Smooth muscle cell (in vitro differentiated cells): ENCODE results near the gene JAGN1. TPM values are rescaled to one million over a fixed set of nuclear protein-coding genes. Genes with fewer than 3 reads are reported as not detected.

Experiments
- DNase-seq: peaks from one replicate; lab custom pipeline; 2025; ENCODE audit not compliant: unreplicated experiment; lab: John Stamatoyannopoulos, UW
- H2AFZ ChIP-seq: fragments of 200-600 bp; sonication (generic); 2 replicates; pipeline ENCODE4 v1.6.0; 2016; ENCODE audit warnings: antibody characterized with exemption, low read depth, mild to moderate bottlenecking
- H3F3A ChIP-seq: fragments of 200-600 bp; sonication (generic); 2 replicates; pipeline ENCODE4 v1.6.0; 2017; ENCODE audit warnings: antibody characterized with exemption, low read depth
- H3K27ac ChIP-seq: fragments of 200-600 bp; sonication (generic); 2 replicates; pipeline ENCODE4 v1.5.1; 2016; ENCODE audit warnings: low read depth, mild to moderate bottlenecking
- H3K27me3 ChIP-seq: fragments of 200-600 bp; sonication (generic); 2 replicates; pipeline ENCODE4 v1.6.1; 2016; ENCODE audit warnings: low read depth, mild to moderate bottlenecking
- H3K36me3 ChIP-seq: fragments of 200-600 bp; sonication (generic); 2 replicates; pipeline ENCODE4 v1.5.1; 2016; ENCODE audit warnings: low read depth
- H3K4me1 ChIP-seq: fragments of 200-600 bp; sonication (generic); 2 replicates; pipeline ENCODE4 v1.5.1; 2016; ENCODE audit warnings: low read depth
- H3K4me2 ChIP-seq: fragments of 200-600 bp; sonication (generic); 2 replicates; pipeline ENCODE4 v1.6.0; 2016; ENCODE audit warnings: mild to moderate bottlenecking
- H3K4me3 ChIP-seq: fragments of 200-600 bp; sonication (generic); 2 replicates; pipeline ENCODE4 v1.5.1; 2016; ENCODE audit warnings: mild to moderate bottlenecking
- H3K79me2 ChIP-seq: fragments of 200-600 bp; sonication (generic); 2 replicates; pipeline ENCODE4 v1.6.0; 2016; ENCODE audit warnings: low read depth, mild to moderate bottlenecking
- H3K9ac ChIP-seq: fragments of 200-600 bp; sonication (generic); 2 replicates; pipeline ENCODE4 v1.6.0; 2016; ENCODE audit warnings: low read depth
- H3K9me3 ChIP-seq: fragments of 200-600 bp; sonication (generic); replicated peaks from 2 replicates; pipeline ENCODE4 v1.5.1; 2016; ENCODE audit warnings: low read depth
- H4K20me1 ChIP-seq: fragments of 200-600 bp; sonication (generic); 2 replicates; pipeline ENCODE4 v1.6.0; 2016; ENCODE audit warnings: low read depth
- WGBS: methylation state at CpG from one replicate; pipeline ENCODE4 v1.1.7; 2016; ENCODE audit warnings: low lambda C conversion rate; 5-methylcytosine and 5-hydroxymethylcytosine counted together
- polyA plus RNA-seq: library from polyadenylated mRNA; unstranded; fragments of >200 nt; fragmentation: Nextera tagmentation; extraction: Ambion mirVana; gene quantifications from 2 replicates; pipeline ENCODE4 v1.2.1, GENCODE V29; 2016
- total RNA-seq: library from RNA; depleted of rRNA; stranded (reverse); fragments of >200 nt; gene quantifications from 2 replicates; pipeline ENCODE4 v1.2.3, GENCODE V29; 2014
- TF ChIP-seq, protein P1 (sequence below): fragments of 200-600 bp; sonication (generic); IDR thresholded peaks from 2 replicates; pipeline ENCODE4 v1.5.1; 2017; ENCODE audit warnings: borderline replicate concordance, mild to moderate bottlenecking, antibody characterized with exemption; ENCODE audit not compliant: insufficient read depth, poor library complexity, severe bottlenecking

Gene JAGN1
- total RNA-seq (32.3 and 36.8 TPM in 2 replicates), polyA plus RNA-seq (37.3 and 49.8 TPM in 2 replicates)

DNA sequence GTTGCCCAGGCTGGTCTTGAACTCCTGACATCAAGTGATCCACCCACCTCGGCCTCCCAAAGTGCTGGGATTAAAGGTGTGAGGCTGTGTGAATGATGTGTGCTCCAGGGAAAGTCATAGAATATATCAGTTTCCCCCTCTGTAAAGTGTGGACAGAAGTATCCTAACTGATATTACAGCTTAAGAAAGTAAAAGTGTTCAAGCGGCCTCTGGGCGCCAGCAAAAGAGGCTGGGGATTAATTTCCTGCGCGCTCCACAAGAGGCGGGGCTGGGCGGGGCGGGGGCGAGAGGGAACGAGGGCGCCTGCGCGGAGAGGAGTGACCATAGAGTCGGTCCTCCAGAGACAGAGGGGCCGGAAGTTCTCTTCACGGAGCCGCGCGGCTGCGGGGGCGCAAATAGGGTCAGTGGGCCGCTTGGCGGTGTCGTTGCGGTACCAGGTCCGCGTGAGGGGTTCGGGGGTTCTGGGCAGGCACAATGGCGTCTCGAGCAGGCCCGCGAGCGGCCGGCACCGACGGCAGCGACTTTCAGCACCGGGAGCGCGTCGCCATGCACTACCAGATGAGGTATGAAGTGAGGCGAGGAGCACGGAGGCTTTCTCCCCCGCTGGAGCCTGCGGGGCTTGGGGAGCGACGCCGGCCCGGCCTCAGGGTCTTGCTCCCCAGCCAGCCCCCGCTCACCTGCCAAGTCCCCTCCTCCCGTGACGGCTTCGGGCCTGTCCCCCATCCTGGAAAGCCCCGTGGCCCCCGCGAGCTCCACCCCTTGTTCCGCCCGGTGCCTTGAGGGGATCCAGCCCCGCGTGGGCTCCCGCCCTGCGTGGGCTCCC lies at the start of gene JAGN1:
TSS of gene JAGN1 (plus strand) at position 362 of the 823 bp plus-strand sequence. CDS start at position 475, 113 bp downstream.
- H3K9me3 ChIP-seq = no peaks in the 10 kb centered on the region
- H3K4me2 ChIP-seq = peak within 1 kb of the TSS; percentile 99
- H3K27ac ChIP-seq = peak within 1 kb of the TSS; percentile 82
- H3K9ac ChIP-seq = peak within 1 kb of the TSS; percentile 98
- peaks cover 19% of the 10 kb centered on the region for H3K79me2 ChIP-seq
- H3K27me3 ChIP-seq = no peaks in the 10 kb centered on the region
- H3F3A ChIP-seq = peaks cover 3% of the 10 kb centered on the region
- H4K20me1 ChIP-seq = no peaks in the 10 kb centered on the region
- H3K4me3 ChIP-seq = peak within 1 kb of the TSS; percentile 90
- H3K36me3 ChIP-seq = no peaks in the 10 kb centered on the region
- peak within 1 kb of the TSS; percentile 93 for H2AFZ ChIP-seq
- 3% methylated on average over 40 of the region's 62 CpGs for WGBS
- TF ChIP-seq, protein P1, sequence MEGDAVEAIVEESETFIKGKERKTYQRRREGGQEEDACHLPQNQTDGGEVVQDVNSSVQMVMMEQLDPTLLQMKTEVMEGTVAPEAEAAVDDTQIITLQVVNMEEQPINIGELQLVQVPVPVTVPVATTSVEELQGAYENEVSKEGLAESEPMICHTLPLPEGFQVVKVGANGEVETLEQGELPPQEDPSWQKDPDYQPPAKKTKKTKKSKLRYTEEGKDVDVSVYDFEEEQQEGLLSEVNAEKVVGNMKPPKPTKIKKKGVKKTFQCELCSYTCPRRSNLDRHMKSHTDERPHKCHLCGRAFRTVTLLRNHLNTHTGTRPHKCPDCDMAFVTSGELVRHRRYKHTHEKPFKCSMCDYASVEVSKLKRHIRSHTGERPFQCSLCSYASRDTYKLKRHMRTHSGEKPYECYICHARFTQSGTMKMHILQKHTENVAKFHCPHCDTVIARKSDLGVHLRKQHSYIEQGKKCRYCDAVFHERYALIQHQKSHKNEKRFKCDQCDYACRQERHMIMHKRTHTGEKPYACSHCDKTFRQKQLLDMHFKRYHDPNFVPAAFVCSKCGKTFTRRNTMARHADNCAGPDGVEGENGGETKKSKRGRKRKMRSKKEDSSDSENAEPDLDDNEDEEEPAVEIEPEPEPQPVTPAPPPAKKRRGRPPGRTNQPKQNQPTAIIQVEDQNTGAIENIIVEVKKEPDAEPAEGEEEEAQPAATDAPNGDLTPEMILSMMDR = no peak
- H3K4me1 ChIP-seq = peaks cover 9% of the 10 kb centered on the region
- DNase-seq = peak; percentile 85

DNA sequence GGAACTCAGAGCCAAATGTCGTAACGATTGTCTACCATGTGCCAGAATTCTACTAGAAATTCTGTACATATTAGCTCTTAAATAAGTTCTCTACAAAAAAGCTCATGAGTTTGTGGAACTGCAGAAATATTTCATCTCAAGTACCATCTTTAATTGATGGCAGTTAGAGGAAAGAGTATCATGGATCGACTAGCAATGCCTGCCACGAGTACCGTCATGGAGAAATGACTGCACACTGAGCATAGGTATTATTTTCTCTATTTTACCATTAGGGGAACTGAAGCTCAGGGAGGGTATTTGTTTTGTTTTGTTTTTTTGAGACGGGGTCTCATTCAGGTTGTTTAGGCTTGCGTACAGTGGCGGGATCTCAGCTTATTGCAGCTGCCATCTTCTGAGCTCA lies 49.4 kb upstream of the JAGN1 start:
- H3K27ac ChIP-seq = no peak overlapping the region
- peaks cover 2% of the 10 kb centered on the region for H3K79me2 ChIP-seq
- TF ChIP-seq, protein P1 = no peak
- no peaks in the 10 kb centered on the region for H3K9me3 ChIP-seq
- no peaks in the 10 kb centered on the region for H4K20me1 ChIP-seq
- no peak overlapping the region for H2AFZ ChIP-seq
- no peaks in the 10 kb centered on the region for H3K4me1 ChIP-seq
- H3K9ac ChIP-seq = no peak overlapping the region
- DNase-seq = no peak
- H3K27me3 ChIP-seq = no peaks in the 10 kb centered on the region
- H3F3A ChIP-seq = no peaks in the 10 kb centered on the region
- H3K4me2 ChIP-seq = no peak overlapping the region
- 84% methylated on average over 8 of the region's 8 CpGs for WGBS
- H3K4me3 ChIP-seq = no peak overlapping the region
- no peaks in the 10 kb centered on the region for H3K36me3 ChIP-seq

DNA sequence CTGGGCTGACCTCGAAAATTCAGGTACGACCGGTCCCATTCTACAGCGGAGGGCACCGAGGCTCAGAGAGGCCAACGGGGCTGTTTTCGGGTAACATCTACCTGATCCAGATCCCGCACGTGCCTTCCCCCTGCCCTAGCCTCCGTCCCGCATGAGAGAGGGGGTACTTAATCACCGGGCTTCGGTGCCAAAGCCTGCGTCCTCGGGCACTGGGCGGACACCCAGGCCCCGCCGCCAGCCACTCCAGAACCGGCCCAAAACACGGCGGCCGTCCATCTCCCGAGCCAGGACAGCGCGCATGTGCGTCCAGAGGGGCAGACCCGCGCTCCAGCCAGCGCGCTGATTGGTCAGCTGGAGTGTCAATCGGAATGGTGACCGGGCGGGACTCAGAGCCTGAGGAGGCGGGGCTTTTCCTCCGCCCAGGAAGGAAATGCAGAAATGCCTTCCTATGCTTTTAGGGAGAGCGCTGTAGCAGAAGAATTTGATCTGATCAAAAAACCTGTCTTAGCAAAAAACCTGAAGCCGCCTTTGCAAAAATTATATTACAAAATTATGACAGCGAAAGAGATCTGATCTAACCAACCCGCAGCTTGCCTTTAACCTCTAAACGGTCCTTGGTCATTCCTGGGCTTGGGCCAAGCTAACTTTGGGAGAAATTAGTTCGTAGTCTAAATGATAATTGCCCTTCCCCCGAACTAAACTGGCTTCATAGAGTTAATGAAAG lies 46.5 kb upstream of the JAGN1 start, which contains the start of gene RPUSD3:
TSS of gene RPUSD3 (minus strand) at position 294 of the 724 bp plus-strand sequence. CDS start at position 276, 18 bp downstream.
- peak within 1 kb of the TSS; percentile 38 for H3K9ac ChIP-seq
- no peaks in the 10 kb centered on the region for H3K27me3 ChIP-seq
- peak within 1 kb of the TSS; percentile 74 for H2AFZ ChIP-seq
- no peaks in the 10 kb centered on the region for H3K4me1 ChIP-seq
- 3% methylated on average over 42 of the region's 42 CpGs for WGBS
- TF ChIP-seq, protein P1 = no peak
- peaks cover 2% of the 10 kb centered on the region for H3K79me2 ChIP-seq
- no peaks in the 10 kb centered on the region for H3K9me3 ChIP-seq
- H3K36me3 ChIP-seq = no peaks in the 10 kb centered on the region
- peak within 1 kb of the TSS; percentile 65 for H3K4me3 ChIP-seq
- no peak within 1 kb of the TSS for H3K27ac ChIP-seq
- no peaks in the 10 kb centered on the region for H3F3A ChIP-seq
- H3K4me2 ChIP-seq = peak within 1 kb of the TSS; percentile 95
- peak; percentile 80 for DNase-seq
- H4K20me1 ChIP-seq = no peaks in the 10 kb centered on the region
